Ovary (tissue), 9 donors: ENCODE data around the gene NRXN3. TPM values are rescaled to one million over a fixed set of nuclear protein-coding genes. Genes with fewer than 3 reads are reported as not detected.

Source experiments
- DNase-seq, 5 donors: peaks; one replicate each; pipeline ENCODE4 v3.0.0-alpha.2; 2019 to 2020
- H3K27ac ChIP-seq, 2 donors: fragments of 200-600 bp; one replicate each; pipeline versions ENCODE4 v1.5.1 to v1.8.0; 2019 to 2022
- H3K27me3 ChIP-seq: fragments of 200-600 bp; one replicate; pipeline ENCODE4 v1.8.0; 2022
- H3K36me3 ChIP-seq: fragments of 200-600 bp; sonication (generic); one replicate; pipeline ENCODE4 v1.5.1; 2019
- H3K4me1 ChIP-seq: one replicate; pipeline ENCODE4 v1.8.1; 2013; ENCODE audit warnings: mild to moderate bottlenecking, moderate library complexity; ENCODE audit not compliant: insufficient read depth
- H3K4me3 ChIP-seq: fragments of 200-600 bp; sonication (generic); one replicate; pipeline ENCODE4 v1.5.1; 2017
- H3K9me3 ChIP-seq, 2 donors: fragments of 200-600 bp in 1 of 2; sonication (generic) in 1 of 2; one replicate each; pipeline versions ENCODE4 v1.5.1 to v1.8.1; 2013 to 2019; ENCODE audit warnings: mild to moderate bottlenecking in 1 of 2, moderate library complexity in 1 of 2
- CTCF ChIP-seq, 3 donors: fragments of 450-650 bp in 2 of 3; fragments of 200-600 bp in 1 of 3; IDR thresholded peaks; one replicate each; pipeline versions ENCODE4 v1.5.1 to v1.8.0; 2016 to 2022; ENCODE audit warnings: antibody characterized with exemption in 3 of 3, mild to moderate bottlenecking in 1 of 3
- EP300 ChIP-seq: sonication (generic); formaldehyde crosslinking; IDR thresholded peaks from one replicate; pipeline ENCODE4 v1.6.1; 2017; ENCODE audit warnings: antibody characterized with exemption
- POLR2A ChIP-seq: fragments of 450-650 bp; IDR thresholded peaks from one replicate; pipeline ENCODE4 v1.6.1; 2017; ENCODE audit warnings: antibody characterized with exemption, mild to moderate bottlenecking, moderate library complexity
- WGBS, 3 donors: extraction: QIAGEN DNeasy Blood & Tissue Kit in 1 of 3; methylation state at CpG; one replicate each; pipeline versions ENCODE4 v1.1.5 to v1.1.7; 2013 to 2017; 5-methylcytosine and 5-hydroxymethylcytosine counted together
- intact Hi-C, 4 donors: fragments of 100-400 bp; cut with DNase I; formaldehyde crosslinking; loops; one replicate each; pipeline versions ENCODE4 v1.11.0 to v1.15.1; 2022 to 2023
- polyA plus RNA-seq, 2 donors: library from polyadenylated mRNA; stranded (reverse); fragments of 200-250 nt in 1 of 2; fragments of 350-450 nt in 1 of 2; fragmentation: Illumina TruSeq in 1 of 2; extraction: RNeasy Lipid Tissue Mini Kit (QIAGEN cat#74804) in 1 of 2; gene quantifications; one replicate each; pipeline ENCODE4 v1.2.3, GENCODE V29; 2013 to 2014
- total RNA-seq, 7 donors: library from RNA; depleted of rRNA in 2 of 7; stranded (reverse); fragments of >200 nt in 2 of 7; fragmentation: NEBNext Ultra II Directional in 3 of 7; extraction: Animal tissue kit (Norgen Biotek cat#: 25700) in 3 of 7; gene quantifications; one replicate each; pipeline versions ENCODE4 v1.1.0 to v1.2.4, GENCODE V29; 2016 to 2023
- donor health status: DM: no; HTN: no; CAD: no; lungs with moderate emphysema.
- donor health status: DM: no; HTN: no; CAD: no.
- donor health status: Bipolar disorder and iron deficiency.
- donor health status: DM: yes; HTN: yes; CAD: no.
- donor health status: DM: no; HTN: no; CAD: no.
- donor health status: DM: yes; HTN: yes; CAD: no.

NRXN3 gene
- total and polyA plus RNA-seq, 9 donors: 0.28 to 6.2 (median 0.82) TPM

GRCh38 chr14:79502751-79503148 lies 1332.6 kb downstream of the NRXN3 start:
- DNase-seq: no peak
- no peak for TF ChIP-seq EP300
- TF ChIP-seq POLR2A: no peak
- no peak for TF ChIP-seq CTCF (IDR thresholded peaks at IDR 0.05)
- intact Hi-C loops: no loop called here
- Histone ChIP-seq H3K27ac (no peak overlapping the region), H3K4me1 (no peaks in the 10 kb centered on the region), H3K36me3 (no peaks in the 10 kb centered on the region), H3K4me3 (no peak overlapping the region), H3K27me3 (no peaks in the 10 kb centered on the region), H3K9me3 (no peaks in the 10 kb centered on the region)
- WGBS, 3 donors: 55 to 60% (median 57%) methylated on average over 1 of the region's 1 CpG

- WGBS, 3 donors: 9 to 34% (median 17%) methylated on average over 3 of the region's 3 CpGs
- intact Hi-C loops: no loop called here
These were observed 1340.5 kb downstream of the NRXN3 start for GRCh38 chr14:79510659-79511058.

GRCh38 chr14:79511146-79511545 lies 1341.0 kb downstream of the NRXN3 start:
- Histone ChIP-seq H3K9me3 (no peaks in the 10 kb centered on the region), H3K27ac (no peak overlapping the region), H3K36me3 (no peaks in the 10 kb centered on the region), H3K27me3 (no peaks in the 10 kb centered on the region), H3K4me1 (no peaks in the 10 kb centered on the region), H3K4me3 (no peak overlapping the region)
- WGBS, 3 donors: 47 to 76% (median 52%) methylated on average over 3 of the region's 3 CpGs
- no peak for TF ChIP-seq CTCF (IDR thresholded peaks at IDR 0.05)
- TF ChIP-seq POLR2A: no peak
- no peak for TF ChIP-seq EP300
- intact Hi-C loops: no loop called here
- no peak for DNase-seq

More at GRCh38 chr14:79510659-79511058, 1340.5 kb downstream of the NRXN3 start:
- Histone ChIP-seq H3K9me3 (no peaks in the 10 kb centered on the region), H3K4me1 (no peaks in the 10 kb centered on the region), H3K4me3 (no peak overlapping the region), H3K27me3 (no peaks in the 10 kb centered on the region), H3K36me3 (no peaks in the 10 kb centered on the region), H3K27ac (no peak overlapping the region)
- TF ChIP-seq POLR2A (no peak), CTCF (IDR thresholded peaks at IDR 0.05) (no peak), EP300 (no peak)
- DNase-seq: no peak

GRCh38 chr14:79513446-79513845 lies 1343.3 kb downstream of the NRXN3 start:
- Histone ChIP-seq H3K27ac (no peak overlapping the region), H3K36me3 (no peaks in the 10 kb centered on the region), H3K9me3 (no peaks in the 10 kb centered on the region), H3K27me3 (no peaks in the 10 kb centered on the region), H3K4me1 (no peaks in the 10 kb centered on the region), H3K4me3 (no peak overlapping the region)
- intact Hi-C loops: no loop called here
- WGBS, 3 donors: 23 to 40% (median 39%) methylated on average over 1 of the region's 1 CpG
- TF ChIP-seq CTCF (IDR thresholded peaks at IDR 0.05) (no peak), POLR2A (no peak), EP300 (no peak)
- DNase-seq: no peak

- no peaks in the 10 kb centered on the region for H3K36me3 ChIP-seq
- no peak overlapping the region for H3K27ac ChIP-seq
- no peak for TF ChIP-seq POLR2A
- TF ChIP-seq CTCF (IDR thresholded peaks at IDR 0.05): no peak
- TF ChIP-seq EP300: no peak
- DNase-seq: no peak
- 61 to 68% (median 66%) methylated on average over 2 of the region's 2 CpGs for WGBS, 3 donors
- H3K4me1 ChIP-seq: no peaks in the 10 kb centered on the region
- H3K27me3 ChIP-seq: no peaks in the 10 kb centered on the region
- intact Hi-C loops: no loop called here
- no peak overlapping the region for H3K4me3 ChIP-seq
- no peaks in the 10 kb centered on the region for H3K9me3 ChIP-seq
These were observed 1344.5 kb downstream of the NRXN3 start for GRCh38 chr14:79514700-79515099.
